ENCODE results near the gene CCDC148. TPM values are rescaled to one million over a fixed set of nuclear protein-coding genes. Genes with fewer than 3 reads are reported as not detected.

CCDC148 gene
- total and polyA plus RNA-seq, 2 donors (not counting 3 experiments of a cell fraction or from before 2014, with no cell fraction given), result 0.04 to 0.69 TPM

DNA sequence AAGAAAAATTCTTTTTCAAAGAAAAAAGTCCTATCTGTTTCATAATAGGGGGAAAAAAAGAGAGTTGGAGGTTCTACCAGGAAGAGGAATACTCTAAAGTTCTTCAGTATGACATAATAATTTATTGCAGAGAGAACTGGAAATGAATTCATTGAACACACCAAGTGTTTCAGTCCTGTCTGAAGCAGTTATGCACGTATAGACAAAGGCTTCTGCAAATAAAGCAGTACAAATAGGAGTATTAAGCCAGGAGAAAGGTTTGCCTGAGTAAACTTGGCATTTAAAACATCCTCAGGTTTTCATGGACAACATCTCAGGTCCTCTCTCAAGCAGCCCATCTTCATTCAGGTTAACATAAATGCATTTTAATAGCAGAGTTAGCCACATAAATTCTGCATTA is 141.6 kb downstream of the CCDC148 start:
- intact Hi-C loops (cut with micrococcal nuclease) (no loop called here), dilution Hi-C loops (cut with MboI; ENCODE audit: extremely low pct_ligation_motif_present, low sequenced_read_pairs) (no loop called here)
- no peak overlapping the region for H3K4me3 ChIP-seq (replicated peaks in 1 of 3; ENCODE audit: insufficient read depth in 1 of 3, low read depth in 1 of 3, low read length in 3 of 3)
- FAIRE-seq (no peak), DNase-seq (ENCODE audit: low read depth, low spot score) (no peak)
- CTCF ChIA-PET, result interaction anchor here (1.3 kb wide), 1 partner anchor 291 kb away, joined by 3 read pairs; no protein-coding TSS in a partner anchor
- H3K36me3 ChIP-seq (ENCODE audit: control insufficient read depth in 2 of 2, extremely low read depth in 1 of 2, insufficient read depth in 2 of 2, low read length in 2 of 2), result no peaks in the 10 kb centered on the region
- BruUV-seq (replicated peaks), result no TSS peak
- H3K9ac ChIP-seq (replicated peaks; ENCODE audit: extremely low read depth, insufficient read depth, low read length), result no peak overlapping the region
- H3K4me2 ChIP-seq (ENCODE audit: insufficient read depth, low read length), result no peak overlapping the region
- H3K9me1 ChIP-seq (replicated peaks; ENCODE audit: control insufficient read depth, extremely low read depth, insufficient read depth, low read length), result no peaks in the 10 kb centered on the region
- H3K79me2 ChIP-seq (ENCODE audit: control insufficient read depth, insufficient read depth, low read length), result no peaks in the 10 kb centered on the region
- H4K20me1 ChIP-seq (replicated peaks; ENCODE audit: control insufficient read depth, extremely low read depth, insufficient read depth, low read length), result no peaks in the 10 kb centered on the region
- no peaks in the 10 kb centered on the region for H3K9me3 ChIP-seq (replicated peaks; ENCODE audit: control insufficient read depth, insufficient read depth, low read length)
- H3K4me1 ChIP-seq (ENCODE audit: control insufficient read depth, extremely low read depth, insufficient read depth, low read length), result no peaks in the 10 kb centered on the region
- H3K27ac ChIP-seq (ENCODE audit: insufficient read depth, low read depth, low read length), result no peak overlapping the region
- H2AFZ ChIP-seq (ENCODE audit: low read depth, low read length), result no peak overlapping the region
- TF ChIP-seq, protein P1, sequence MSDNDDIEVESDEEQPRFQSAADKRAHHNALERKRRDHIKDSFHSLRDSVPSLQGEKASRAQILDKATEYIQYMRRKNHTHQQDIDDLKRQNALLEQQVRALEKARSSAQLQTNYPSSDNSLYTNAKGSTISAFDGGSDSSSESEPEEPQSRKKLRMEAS (IDR thresholded peaks at IDR 0.05; ENCODE audit: insufficient read depth, insufficient read length), result no peak
- no peak for TF ChIP-seq POLR2AphosphoS5 (IDR thresholded peaks at IDR 0.05; ENCODE audit: insufficient read depth, low read depth, low read length)
- H3K27me3 ChIP-seq (ENCODE audit: control insufficient read depth in 2 of 2, insufficient read depth in 2 of 2, low read length in 2 of 2), result peaks cover 0 to 3% of the 10 kb centered on the region in 2 experiments
- POLR2A ChIA-PET, result no interaction called here

DNA sequence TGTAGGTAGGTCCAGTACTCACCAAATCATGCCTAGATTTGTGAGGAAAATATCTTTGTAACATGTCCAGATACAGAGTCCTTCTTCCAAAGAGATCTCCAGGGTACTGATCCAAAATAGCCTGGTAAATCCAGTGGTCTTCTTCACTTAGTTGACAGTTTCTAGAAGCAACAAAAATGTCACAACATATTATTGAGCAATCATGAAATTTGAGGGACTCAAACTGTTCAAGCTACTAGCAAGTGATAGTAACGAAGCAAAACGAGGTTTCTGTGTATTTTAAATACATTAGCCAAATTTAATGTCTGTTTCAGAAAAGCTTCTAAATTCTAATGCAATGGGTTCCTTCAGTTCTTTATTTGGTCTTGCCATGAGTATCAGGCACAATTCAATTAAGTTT is 142.8 kb downstream of the CCDC148 start:
- Histone ChIP-seq H3K9me1 (replicated peaks; ENCODE audit: control insufficient read depth, extremely low read depth, insufficient read depth, low read length) (no peaks in the 10 kb centered on the region), H3K4me1 (ENCODE audit: control insufficient read depth, extremely low read depth, insufficient read depth, low read length) (no peaks in the 10 kb centered on the region), H2AFZ (ENCODE audit: low read depth, low read length) (no peak overlapping the region), H3K9me3 (replicated peaks; ENCODE audit: control insufficient read depth, insufficient read depth, low read length) (no peaks in the 10 kb centered on the region), H3K79me2 (ENCODE audit: control insufficient read depth, insufficient read depth, low read length) (no peaks in the 10 kb centered on the region), H3K36me3 (ENCODE audit: control insufficient read depth in 2 of 2, extremely low read depth in 1 of 2, insufficient read depth in 2 of 2, low read length in 2 of 2) (no peaks in the 10 kb centered on the region), H3K27ac (ENCODE audit: insufficient read depth, low read depth, low read length) (no peak overlapping the region), H3K9ac (replicated peaks; ENCODE audit: extremely low read depth, insufficient read depth, low read length) (no peak overlapping the region), H3K4me3 (replicated peaks in 1 of 3; ENCODE audit: insufficient read depth in 1 of 3, low read depth in 1 of 3, low read length in 3 of 3) (no peak overlapping the region), H4K20me1 (replicated peaks; ENCODE audit: control insufficient read depth, extremely low read depth, insufficient read depth, low read length) (no peaks in the 10 kb centered on the region), H3K27me3 (ENCODE audit: control insufficient read depth in 2 of 2, insufficient read depth in 2 of 2, low read length in 2 of 2) (peaks cover 0 to 3% of the 10 kb centered on the region in 2 experiments), H3K4me2 (ENCODE audit: insufficient read depth, low read length) (no peak overlapping the region)
- intact Hi-C loops (cut with micrococcal nuclease), result no loop called here
- no TSS peak for BruUV-seq (replicated peaks)
- CTCF ChIA-PET, result no interaction called here
- no peak for TF ChIP-seq POLR2AphosphoS5 (IDR thresholded peaks at IDR 0.05; ENCODE audit: insufficient read depth, low read depth, low read length)
- DNase-seq (ENCODE audit: low read depth, low spot score) (no peak), FAIRE-seq (no peak)
- dilution Hi-C loops (cut with MboI; ENCODE audit: extremely low pct_ligation_motif_present, low sequenced_read_pairs), result no loop called here
- POLR2A ChIA-PET, result no interaction called here

Data from endothelial cell of umbilical vein (primary cell).